RPMI7951 (cell line): ENCODE data around the gene TERC. TPM values are rescaled to one million over a fixed set of nuclear protein-coding genes. Genes with fewer than 3 reads are reported as not detected.

Source experiments
- DNase-seq: peaks from one replicate; pipeline ENCODE4 v3.0.0-alpha.2; 2012; ENCODE audit warnings: low read depth
- total RNA-seq: library from RNA; depleted of rRNA; stranded (reverse); fragments of >200 nt; shearing (Covaris generic); gene quantifications from 2 replicates; pipeline ENCODE4 v1.2.3, GENCODE V29; 2014; rRNA removed

Gene TERC
- 45.8 and 88.5 TPM in 2 replicates for total RNA-seq

GRCh38 chr3:169764882-169765612, at the start of gene TERC:
TSS of gene TERC (minus strand) at chr3:169765060.
- DNase-seq: peak; percentile 90

- DNase-seq: peak; percentile 49
Observed at GRCh38 chr3:169813757-169814517, 49.1 kb upstream of the TERC start.

GRCh38 chr3:169813278-169813677, 48.4 kb upstream of the TERC start:
- peak; percentile 4 for DNase-seq

- DNase-seq: peak; percentile 76
Observed at GRCh38 chr3:169812332-169813235, 47.7 kb upstream of the TERC start, which contains the start of the genes LRRC34 and LRRIQ4. TSS of gene LRRC34 (minus strand) at chr3:169812904. CDS start at chr3:169812548, 356 bp downstream. TSS of gene LRRIQ4 (plus strand) at chr3:169812870. CDS start at chr3:169821922, 9,052 bp downstream.

- peak; percentile 78 for DNase-seq
Observed at GRCh38 chr3:169811631-169812331, 46.9 kb upstream of the TERC start.

GRCh38 chr3:169809230-169809795, 44.5 kb upstream of the TERC start:
- DNase-seq: no peak

- no peak for DNase-seq
Observed at GRCh38 chr3:169804681-169805080, 39.8 kb upstream of the TERC start.

- DNase-seq: no peak
Observed at GRCh38 chr3:169792359-169792758, 27.5 kb upstream of the TERC start.

GRCh38 chr3:169790687-169791429, 26.0 kb upstream of the TERC start:
- DNase-seq: no peak

GRCh38 chr3:169790219-169790618, 25.4 kb upstream of the TERC start:
- DNase-seq: no peak

GRCh38 chr3:169787791-169788190, 22.9 kb upstream of the TERC start:
- DNase-seq: no peak

- DNase-seq: no peak
Observed at GRCh38 chr3:169787120-169787519, 22.3 kb upstream of the TERC start.

GRCh38 chr3:169781209-169781855, 16.5 kb upstream of the TERC start:
- DNase-seq: no peak

GRCh38 chr3:169780742-169781141, 15.9 kb upstream of the TERC start:
- DNase-seq: no peak

GRCh38 chr3:169777822-169778221, 13.0 kb upstream of the TERC start:
- DNase-seq: no peak

GRCh38 chr3:169774186-169774585, 9.3 kb upstream of the TERC start:
- no peak for DNase-seq

- peak; percentile 87 for DNase-seq
Observed at GRCh38 chr3:169772897-169773816, 8.3 kb upstream of the TERC start, which contains the start of gene MYNN. TSS of gene MYNN (plus strand) at chr3:169773396. CDS start at chr3:169774296, 900 bp downstream.

GRCh38 chr3:169772305-169772896, 7.5 kb upstream of the TERC start:
- peak; percentile 76 for DNase-seq
